GM23338 (cell line): ENCODE results near the gene ATP10B. TPM values are rescaled to one million over a fixed set of nuclear protein-coding genes. Genes with fewer than 3 reads are reported as not detected.

Source experiments
- ATAC-seq: fragments of 200-7000 bp; cut with Tn5 transposase; 3 replicates; pipeline ENCODE4 v1.9.1; 2020
- DNase-seq: peaks from one replicate; pipeline ENCODE4 v3.0.0-alpha.2; 2015; ENCODE audit warnings: low spot score
- H2AFZ ChIP-seq: fragments of 200-600 bp; sonication (generic); 2 replicates; pipeline ENCODE4 v1.8.0; 2016; ENCODE audit warnings: antibody characterized with exemption, mild to moderate bottlenecking, moderate library complexity
- H3F3A ChIP-seq: fragments of 200-600 bp; sonication (generic); replicated peaks from 2 replicates; pipeline ENCODE4 v1.8.0; 2017; ENCODE audit warnings: antibody characterized with exemption, mixed run types, low read depth
- H3K27ac ChIP-seq: fragments of 200-600 bp; sonication (generic); 2 replicates; pipeline ENCODE4 v1.6.1; 2016; ENCODE audit warnings: low read depth
- H3K27me3 ChIP-seq: fragments of 200-600 bp; sonication (generic); 2 replicates; pipeline ENCODE4 v1.8.0; 2016; ENCODE audit warnings: mild to moderate bottlenecking, mixed run types, moderate library complexity; ENCODE audit not compliant: insufficient read depth
- H3K36me3 ChIP-seq: fragments of 200-600 bp; sonication (generic); 2 replicates; pipeline ENCODE4 v1.8.0; 2016; ENCODE audit warnings: mild to moderate bottlenecking; ENCODE audit not compliant: insufficient read depth
- H3K4me1 ChIP-seq: fragments of 200-600 bp; sonication (generic); 2 replicates; pipeline ENCODE4 v1.8.0; 2016; ENCODE audit warnings: mild to moderate bottlenecking, moderate library complexity; ENCODE audit not compliant: insufficient read depth
- H3K4me2 ChIP-seq: fragments of 200-600 bp; sonication (generic); 2 replicates; pipeline ENCODE4 v1.7.1; 2017; ENCODE audit warnings: mixed run types
- H3K4me3 ChIP-seq: fragments of 200-600 bp; sonication (generic); 2 replicates; pipeline ENCODE4 v1.6.1; 2016; ENCODE audit warnings: mixed run types
- H3K79me2 ChIP-seq: fragments of 200-600 bp; sonication (generic); replicated peaks from 2 replicates; pipeline ENCODE4 v1.8.0; 2017; ENCODE audit warnings: mild to moderate bottlenecking; ENCODE audit not compliant: insufficient read depth
- H3K9me2 ChIP-seq: fragments of 200-600 bp; sonication (generic); 2 replicates; pipeline ENCODE4 v1.8.0; 2017; ENCODE audit not compliant: insufficient read depth
- H4K20me1 ChIP-seq: fragments of 200-600 bp; sonication (generic); replicated peaks from 2 replicates; pipeline ENCODE4 v1.8.0; 2017; ENCODE audit warnings: mild to moderate bottlenecking; ENCODE audit not compliant: insufficient read depth
- H3K27ac Mint-ChIP-seq: 2 replicates; pipeline ENCODE4 v1.8.0; 2020; ENCODE audit warnings: inconsistent platforms, mild to moderate bottlenecking, moderate library complexity, mixed read lengths
- H3K27me3 Mint-ChIP-seq: 3 replicates; pipeline ENCODE4 v1.8.0; 2022; ENCODE audit warnings: low read depth, mild to moderate bottlenecking, moderate library complexity, mixed read lengths, inconsistent platforms; ENCODE audit not compliant: insufficient read depth, poor library complexity
- H3K36me3 Mint-ChIP-seq: 3 replicates; pipeline ENCODE4 v1.8.0; 2021; ENCODE audit warnings: low read depth, mild to moderate bottlenecking, inconsistent platforms, moderate library complexity, mixed read lengths
- H3K4me1 Mint-ChIP-seq: 3 replicates; pipeline ENCODE4 v1.8.0; 2020; ENCODE audit warnings: mild to moderate bottlenecking, inconsistent platforms, mixed read lengths
- H3K4me3 Mint-ChIP-seq: 3 replicates; pipeline ENCODE4 v1.8.0; 2021; ENCODE audit warnings: moderate library complexity, mild to moderate bottlenecking, inconsistent platforms, mixed read lengths
- H3K9me3 Mint-ChIP-seq: 3 replicates; pipeline ENCODE4 v1.8.0; 2020; ENCODE audit warnings: moderate library complexity, mild to moderate bottlenecking, inconsistent platforms, mixed read lengths
- CREB1 ChIP-seq: fragments of 250-450 bp; sonication (Bioruptor Pico); IDR thresholded peaks from 2 replicates; pipeline ENCODE4 v1.5.0; 2020; ENCODE audit warnings: low read depth, mild to moderate bottlenecking, moderate library complexity
- CTCF ChIP-seq, 2 experiments: fragments of 200-600 bp in 1 of 2; sonication (generic) in 1 of 2; conservative IDR thresholded peaks; 2 replicates each; pipeline versions ENCODE4 v1.5.1 to v1.6.1; 2016 to 2017; ENCODE audit warnings: antibody characterized with exemption in 2 of 2, low read depth in 2 of 2, mild to moderate bottlenecking in 2 of 2, moderate library complexity in 1 of 2
- EZH2 ChIP-seq: fragments of 200-600 bp; sonication (generic); IDR thresholded peaks from one replicate; pipeline ENCODE4 v1.8.0; 2017; ENCODE audit warnings: antibody characterized with exemption, mild to moderate bottlenecking, low read depth; ENCODE audit not compliant: unreplicated experiment
- EZH2phosphoT487 ChIP-seq: fragments of 200-600 bp; sonication (generic); IDR thresholded peaks from one replicate; pipeline ENCODE4 v1.8.1; 2018; ENCODE audit warnings: antibody characterized with exemption; ENCODE audit not compliant: unreplicated experiment
- NANOG ChIP-seq: IDR thresholded peaks from 2 replicates; pipeline ENCODE4 v1.6.1; 2016; ENCODE audit warnings: antibody characterized with exemption, borderline replicate concordance
- POLR2AphosphoS5 ChIP-seq: IDR thresholded peaks from 2 replicates; pipeline ENCODE4 v1.6.1; 2016; ENCODE audit warnings: antibody characterized with exemption, low read depth
- ZNF114 ChIP-seq: fragments of 250-450 bp; sonication (Bioruptor Pico); IDR thresholded peaks from 2 replicates; pipeline ENCODE4 v1.5.0; 2020; ENCODE audit warnings: mild to moderate bottlenecking, moderate library complexity
- ZNF331 ChIP-seq: fragments of 250-450 bp; sonication (Bioruptor Pico); IDR thresholded peaks from 2 replicates; pipeline ENCODE4 v1.5.0; 2020; ENCODE audit warnings: low read depth, mild to moderate bottlenecking, moderate library complexity
- polyA plus RNA-seq: library from polyadenylated mRNA; unstranded; fragments of >200 nt; fragmentation: Nextera tagmentation; extraction: Ambion mirVana; gene quantifications from 2 replicates; pipeline ENCODE4 v1.2.1, GENCODE V29; 2016
- total RNA-seq: library from RNA; depleted of rRNA; stranded (reverse); fragments of >200 nt; shearing (Covaris generic); gene quantifications from 2 replicates; pipeline ENCODE4 v1.2.3, GENCODE V29; 2014
- TF ChIP-seq, protein P1 (sequence below): IDR thresholded peaks from 2 replicates; pipeline ENCODE4 v1.6.1; 2016; ENCODE audit warnings: antibody characterized with exemption
- TF ChIP-seq, protein P2 (sequence below): fragments of 250-450 bp; sonication (Bioruptor Pico); IDR thresholded peaks from 2 replicates; pipeline ENCODE4 v1.5.0; 2020; ENCODE audit warnings: mild to moderate bottlenecking, moderate library complexity

ATP10B gene
- total and polyA plus RNA-seq, 2 experiments from 2014 or later = 0.11 to 0.14 TPM

GRCh38 chr5:160685695-160686094 lies 166.3 kb downstream of the ATP10B start:
- no peak overlapping the region for H3K27ac Mint-ChIP-seq
- Histone ChIP-seq H3K9me2 (0 out of 2 replicates have a peak, but pooled peaks cover 7% of the 10 kb centered on the region), H3K79me2 (no peaks in the 10 kb centered on the region), H3K4me1 (no peaks in the 10 kb centered on the region), H2AFZ (no peak overlapping the region), H3K36me3 (no peaks in the 10 kb centered on the region), H3K4me3 (no peak overlapping the region), H3K27ac (no peak overlapping the region), H4K20me1 (no peaks in the 10 kb centered on the region), H3F3A (no peaks in the 10 kb centered on the region), H3K27me3 (no peaks in the 10 kb centered on the region), H3K4me2 (no peak overlapping the region)
- peak; percentile 83 for ATAC-seq
- H3K4me1 Mint-ChIP-seq = peaks cover 14% of the 10 kb centered on the region; the same call in 2 of the 3 replicates
- H3K4me3 Mint-ChIP-seq = no peak overlapping the region
- H3K36me3 Mint-ChIP-seq = no peaks in the 10 kb centered on the region
- H3K27me3 Mint-ChIP-seq = peaks cover 3% of the 10 kb centered on the region
- H3K9me3 Mint-ChIP-seq = no peaks in the 10 kb centered on the region; the same call in 2 of the 3 replicates
- TF ChIP-seq EZH2phosphoT487 = no peak
- TF ChIP-seq, protein P1, sequence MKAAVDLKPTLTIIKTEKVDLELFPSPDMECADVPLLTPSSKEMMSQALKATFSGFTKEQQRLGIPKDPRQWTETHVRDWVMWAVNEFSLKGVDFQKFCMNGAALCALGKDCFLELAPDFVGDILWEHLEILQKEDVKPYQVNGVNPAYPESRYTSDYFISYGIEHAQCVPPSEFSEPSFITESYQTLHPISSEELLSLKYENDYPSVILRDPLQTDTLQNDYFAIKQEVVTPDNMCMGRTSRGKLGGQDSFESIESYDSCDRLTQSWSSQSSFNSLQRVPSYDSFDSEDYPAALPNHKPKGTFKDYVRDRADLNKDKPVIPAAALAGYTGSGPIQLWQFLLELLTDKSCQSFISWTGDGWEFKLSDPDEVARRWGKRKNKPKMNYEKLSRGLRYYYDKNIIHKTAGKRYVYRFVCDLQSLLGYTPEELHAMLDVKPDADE = no peak
- peak; percentile 82 to 89 for TF ChIP-seq CTCF (conservative IDR thresholded peaks at IDR 0.05; ENCODE audit: low read depth in 2 of 2)
- no peak for TF ChIP-seq ZNF331 (CRISPR knock-in tag)
- no peak for TF ChIP-seq CREB1
- no peak for TF ChIP-seq NANOG
- peak; percentile 75 for DNase-seq

DNA sequence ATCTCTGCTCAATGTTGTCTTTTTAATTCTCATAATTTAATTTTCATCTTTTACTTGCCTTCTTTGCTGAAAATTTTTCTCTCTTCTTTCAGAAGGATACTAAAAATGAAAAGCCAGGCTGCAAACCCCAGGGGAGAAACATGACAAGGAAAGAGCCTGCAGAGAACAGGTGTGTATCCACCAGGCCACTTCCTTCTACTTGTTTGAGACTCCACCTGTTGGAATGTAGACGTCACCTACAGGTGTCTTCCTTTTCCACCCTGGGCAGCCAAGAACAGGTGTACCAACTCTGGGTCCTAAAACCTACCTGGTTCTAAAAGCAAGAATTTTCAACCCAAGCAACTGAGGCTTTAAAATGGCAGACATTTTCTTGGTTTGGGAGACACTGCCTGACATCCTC lies 166.8 kb downstream of the ATP10B start:
- peak; percentile 67; the same call in 2 of the 3 replicates for ATAC-seq
- H3K4me3 Mint-ChIP-seq = no peak overlapping the region

More for the DNA sequence above, 166.8 kb downstream of the ATP10B start:
- Histone ChIP-seq H3K79me2 (no peaks in the 10 kb centered on the region), H2AFZ (no peak overlapping the region), H3K4me2 (no peak overlapping the region), H4K20me1 (no peaks in the 10 kb centered on the region), H3K36me3 (no peaks in the 10 kb centered on the region), H3K4me3 (no peak overlapping the region), H3F3A (no peaks in the 10 kb centered on the region), H3K27ac (no peak overlapping the region), H3K27me3 (no peaks in the 10 kb centered on the region), H3K4me1 (no peaks in the 10 kb centered on the region), H3K9me2 (0 out of 2 replicates have a peak, but pooled peaks cover 4% of the 10 kb centered on the region)
- Mint-ChIP-seq H3K27me3 (peaks cover 3% of the 10 kb centered on the region), H3K36me3 (no peaks in the 10 kb centered on the region), H3K9me3 (no peaks in the 10 kb centered on the region; the same call in 2 of the 3 replicates), H3K27ac (peak overlapping the region; percentile 44; the same call in 1 of the 2 replicates), H3K4me1 (peaks cover 14% of the 10 kb centered on the region; the same call in 2 of the 3 replicates)
- TF ChIP-seq ZNF331 (CRISPR knock-in tag) (no peak), CREB1 (no peak), EZH2 (no peak), ZNF114 (CRISPR knock-in tag) (no peak), POLR2AphosphoS5 (no peak), CTCF (conservative IDR thresholded peaks at IDR 0.05; ENCODE audit: low read depth in 2 of 2) (0 out of 4 replicates have a peak, but pooled peaks of 1 of the 2 experiments have one; percentile 5)
- TF ChIP-seq, protein P2, sequence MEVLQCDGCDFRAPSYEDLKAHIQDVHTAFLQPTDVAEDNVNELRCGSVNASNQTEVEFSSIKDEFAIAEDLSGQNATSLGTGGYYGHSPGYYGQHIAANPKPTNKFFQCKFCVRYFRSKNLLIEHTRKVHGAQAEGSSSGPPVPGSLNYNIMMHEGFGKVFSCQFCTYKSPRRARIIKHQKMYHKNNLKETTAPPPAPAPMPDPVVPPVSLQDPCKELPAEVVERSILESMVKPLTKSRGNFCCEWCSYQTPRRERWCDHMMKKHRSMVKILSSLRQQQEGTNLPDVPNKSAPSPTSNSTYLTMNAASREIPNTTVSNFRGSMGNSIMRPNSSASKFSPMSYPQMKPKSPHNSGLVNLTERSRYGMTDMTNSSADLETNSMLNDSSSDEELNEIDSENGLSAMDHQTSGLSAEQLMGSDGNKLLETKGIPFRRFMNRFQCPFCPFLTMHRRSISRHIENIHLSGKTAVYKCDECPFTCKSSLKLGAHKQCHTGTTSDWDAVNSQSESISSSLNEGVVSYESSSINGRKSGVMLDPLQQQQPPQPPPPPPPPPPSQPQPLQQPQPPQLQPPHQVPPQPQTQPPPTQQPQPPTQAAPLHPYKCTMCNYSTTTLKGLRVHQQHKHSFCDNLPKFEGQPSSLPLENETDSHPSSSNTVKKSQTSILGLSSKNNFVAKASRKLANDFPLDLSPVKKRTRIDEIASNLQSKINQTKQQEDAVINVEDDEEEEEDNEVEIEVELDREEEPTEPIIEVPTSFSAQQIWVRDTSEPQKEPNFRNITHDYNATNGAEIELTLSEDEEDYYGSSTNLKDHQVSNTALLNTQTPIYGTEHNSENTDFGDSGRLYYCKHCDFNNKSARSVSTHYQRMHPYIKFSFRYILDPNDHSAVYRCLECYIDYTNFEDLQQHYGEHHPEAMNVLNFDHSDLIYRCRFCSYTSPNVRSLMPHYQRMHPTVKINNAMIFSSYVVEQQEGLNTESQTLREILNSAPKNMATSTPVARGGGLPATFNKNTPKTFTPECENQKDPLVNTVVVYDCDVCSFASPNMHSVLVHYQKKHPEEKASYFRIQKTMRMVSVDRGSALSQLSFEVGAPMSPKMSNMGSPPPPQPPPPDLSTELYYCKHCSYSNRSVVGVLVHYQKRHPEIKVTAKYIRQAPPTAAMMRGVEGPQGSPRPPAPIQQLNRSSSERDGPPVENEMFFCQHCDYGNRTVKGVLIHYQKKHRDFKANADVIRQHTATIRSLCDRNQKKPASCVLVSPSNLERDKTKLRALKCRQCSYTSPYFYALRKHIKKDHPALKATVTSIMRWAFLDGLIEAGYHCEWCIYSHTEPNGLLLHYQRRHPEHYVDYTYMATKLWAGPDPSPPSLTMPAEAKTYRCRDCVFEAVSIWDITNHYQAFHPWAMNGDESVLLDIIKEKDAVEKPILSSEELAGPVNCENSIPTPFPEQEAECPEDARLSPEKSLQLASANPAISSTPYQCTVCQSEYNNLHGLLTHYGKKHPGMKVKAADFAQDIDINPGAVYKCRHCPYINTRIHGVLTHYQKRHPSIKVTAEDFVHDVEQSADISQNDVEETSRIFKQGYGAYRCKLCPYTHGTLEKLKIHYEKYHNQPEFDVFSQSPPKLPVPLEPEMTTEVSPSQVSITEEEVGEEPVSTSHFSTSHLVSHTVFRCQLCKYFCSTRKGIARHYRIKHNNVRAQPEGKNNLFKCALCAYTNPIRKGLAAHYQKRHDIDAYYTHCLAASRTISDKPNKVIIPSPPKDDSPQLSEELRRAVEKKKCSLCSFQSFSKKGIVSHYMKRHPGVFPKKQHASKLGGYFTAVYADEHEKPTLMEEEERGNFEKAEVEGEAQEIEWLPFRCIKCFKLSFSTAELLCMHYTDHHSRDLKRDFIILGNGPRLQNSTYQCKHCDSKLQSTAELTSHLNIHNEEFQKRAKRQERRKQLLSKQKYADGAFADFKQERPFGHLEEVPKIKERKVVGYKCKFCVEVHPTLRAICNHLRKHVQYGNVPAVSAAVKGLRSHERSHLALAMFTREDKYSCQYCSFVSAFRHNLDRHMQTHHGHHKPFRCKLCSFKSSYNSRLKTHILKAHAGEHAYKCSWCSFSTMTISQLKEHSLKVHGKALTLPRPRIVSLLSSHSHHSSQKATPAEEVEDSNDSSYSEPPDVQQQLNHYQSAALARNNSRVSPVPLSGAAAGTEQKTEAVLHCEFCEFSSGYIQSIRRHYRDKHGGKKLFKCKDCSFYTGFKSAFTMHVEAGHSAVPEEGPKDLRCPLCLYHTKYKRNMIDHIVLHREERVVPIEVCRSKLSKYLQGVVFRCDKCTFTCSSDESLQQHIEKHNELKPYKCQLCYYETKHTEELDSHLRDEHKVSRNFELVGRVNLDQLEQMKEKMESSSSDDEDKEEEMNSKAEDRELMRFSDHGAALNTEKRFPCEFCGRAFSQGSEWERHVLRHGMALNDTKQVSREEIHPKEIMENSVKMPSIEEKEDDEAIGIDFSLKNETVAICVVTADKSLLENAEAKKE (CRISPR knock-in tag) = no peak
- DNase-seq = peak; percentile 43
